Panc1 (cell line): ENCODE data around the gene NCKAP5L. TPM values are rescaled to one million over a fixed set of nuclear protein-coding genes. Genes with fewer than 3 reads are reported as not detected.

Source experiments
- ATAC-seq: fragments of 200-7000 bp; cut with Tn5 transposase; 2 replicates; pipeline ENCODE4 v1.9.1; 2020; ENCODE audit warnings: mild to moderate bottlenecking, moderate library complexity
- BruUV-seq: library from RNA; stranded (reverse); fragments of 400-500 nt; replicated peaks from 2 replicates; lab custom pipeline; 2021; lab: Mats Ljungman, UMichigan
- CTCF ChIA-PET: fragments of 300-600 bp; sonication (Branson Sonifier 250); formaldehyde crosslinking; loops from one replicate; lab custom pipeline; 2022; ENCODE audit warnings: antibody characterized with exemption; lab: Charles Lee
- POLR2A ChIA-PET: fragments of 300-600 bp; sonication (Branson Sonifier 250); formaldehyde crosslinking; loops from one replicate; lab custom pipeline; 2022; ENCODE audit warnings: antibody characterized with exemption; lab: Charles Lee
- DNase-seq: peaks from one replicate; pipeline ENCODE4 v3.0.0-alpha.2; 2010; ENCODE audit warnings: low read depth, low spot score
- H3K27ac ChIP-seq: 2 replicates; pipeline ENCODE4 v1.5.1; 2011; ENCODE audit warnings: mild to moderate bottlenecking, low read length, inconsistent platforms
- H3K27me3 ChIP-seq: fragments of 200-500 bp; sonication (Bioruptor generic); 2 replicates; pipeline ENCODE4 v1.6.0; 2014; ENCODE audit warnings: low read length, inconsistent platforms; ENCODE audit not compliant: control insufficient read depth, insufficient read depth
- H3K36me3 ChIP-seq: fragments of 200-500 bp; sonication (Bioruptor generic); 2 replicates; pipeline ENCODE4 v1.5.1; 2014; ENCODE audit warnings: inconsistent platforms, mild to moderate bottlenecking, low read length, moderate library complexity; ENCODE audit not compliant: control insufficient read depth, insufficient read depth
- H3K4me1 ChIP-seq: 2 replicates; pipeline ENCODE4 v1.5.1; 2011; ENCODE audit warnings: inconsistent platforms, mild to moderate bottlenecking, low read length, moderate library complexity; ENCODE audit not compliant: control insufficient read depth, insufficient read depth
- H3K4me3 ChIP-seq, 2 experiments: 2 replicates each; pipeline ENCODE4 v1.5.1; 2011 to 2012; ENCODE audit warnings: low read depth in 2 of 2, low read length in 2 of 2, mild to moderate bottlenecking in 2 of 2, inconsistent platforms in 1 of 2, moderate library complexity in 1 of 2
- H3K9me3 ChIP-seq: fragments of 200-500 bp; sonication (Bioruptor generic); 2 replicates; pipeline ENCODE4 v1.5.1; 2014; ENCODE audit warnings: low read depth, mild to moderate bottlenecking, inconsistent platforms, low read length, moderate library complexity; ENCODE audit not compliant: control insufficient read depth, insufficient read depth
- CTCF ChIP-seq: fragments of 450-650 bp; IDR thresholded peaks from 2 replicates; pipeline ENCODE4 v1.5.1; 2017; ENCODE audit warnings: mild to moderate bottlenecking
- POLR2AphosphoS5 ChIP-seq: IDR thresholded peaks from 2 replicates; pipeline ENCODE4 v1.6.1; 2012; ENCODE audit warnings: mild to moderate bottlenecking, low read depth, low read length, moderate library complexity
- SIN3A ChIP-seq: IDR thresholded peaks from 2 replicates; pipeline ENCODE4 v1.6.1; 2012; ENCODE audit warnings: low read depth, mild to moderate bottlenecking, low read length, moderate library complexity, borderline replicate concordance; ENCODE audit not compliant: insufficient read depth
- TCF7L2 ChIP-seq: IDR thresholded peaks from 2 replicates; pipeline ENCODE4 v1.6.1; 2011; ENCODE audit warnings: mild to moderate bottlenecking, low read depth, low read length, inconsistent platforms
- in situ Hi-C: cut with HindIII; loops from 2 replicates; pipeline ENCODE4 v1.10.0; 2016; ENCODE audit warnings: low sequenced_read_pairs, low pct_unique_long_range_greater_than_20kb
- intact Hi-C: fragments of 100-400 bp; cut with micrococcal nuclease; formaldehyde crosslinking; loops from one replicate; pipeline ENCODE4 v1.10.0; 2022; ENCODE audit not compliant: unreplicated experiment
- total RNA-seq: library from RNA; stranded (reverse); gene quantifications from one replicate; pipeline ENCODE4 v1.2.1, GENCODE V29; 2021; ENCODE audit not compliant: unreplicated experiment
- TF ChIP-seq, protein P1 (sequence below), 2 experiments: IDR thresholded peaks; 2 replicates each; pipeline ENCODE4 v1.6.1; 2011 to 2012; ENCODE audit warnings: low read depth in 2 of 2, control low read depth in 1 of 2, low read length in 1 of 2, mild to moderate bottlenecking in 1 of 2, moderate library complexity in 1 of 2; ENCODE audit not compliant: insufficient read depth in 1 of 2

The NCKAP5L gene
- total RNA-seq, 1 experiment from 2014 or later, result 17.3 TPM

GRCh38 chr12:49843876-49844437 lies 15.7 kb upstream of the NCKAP5L start:
- no peak for TF ChIP-seq CTCF
- no peak for TF ChIP-seq POLR2AphosphoS5
- TF ChIP-seq SIN3A, result no peak
- no peak for TF ChIP-seq TCF7L2
- TF ChIP-seq, protein P1, sequence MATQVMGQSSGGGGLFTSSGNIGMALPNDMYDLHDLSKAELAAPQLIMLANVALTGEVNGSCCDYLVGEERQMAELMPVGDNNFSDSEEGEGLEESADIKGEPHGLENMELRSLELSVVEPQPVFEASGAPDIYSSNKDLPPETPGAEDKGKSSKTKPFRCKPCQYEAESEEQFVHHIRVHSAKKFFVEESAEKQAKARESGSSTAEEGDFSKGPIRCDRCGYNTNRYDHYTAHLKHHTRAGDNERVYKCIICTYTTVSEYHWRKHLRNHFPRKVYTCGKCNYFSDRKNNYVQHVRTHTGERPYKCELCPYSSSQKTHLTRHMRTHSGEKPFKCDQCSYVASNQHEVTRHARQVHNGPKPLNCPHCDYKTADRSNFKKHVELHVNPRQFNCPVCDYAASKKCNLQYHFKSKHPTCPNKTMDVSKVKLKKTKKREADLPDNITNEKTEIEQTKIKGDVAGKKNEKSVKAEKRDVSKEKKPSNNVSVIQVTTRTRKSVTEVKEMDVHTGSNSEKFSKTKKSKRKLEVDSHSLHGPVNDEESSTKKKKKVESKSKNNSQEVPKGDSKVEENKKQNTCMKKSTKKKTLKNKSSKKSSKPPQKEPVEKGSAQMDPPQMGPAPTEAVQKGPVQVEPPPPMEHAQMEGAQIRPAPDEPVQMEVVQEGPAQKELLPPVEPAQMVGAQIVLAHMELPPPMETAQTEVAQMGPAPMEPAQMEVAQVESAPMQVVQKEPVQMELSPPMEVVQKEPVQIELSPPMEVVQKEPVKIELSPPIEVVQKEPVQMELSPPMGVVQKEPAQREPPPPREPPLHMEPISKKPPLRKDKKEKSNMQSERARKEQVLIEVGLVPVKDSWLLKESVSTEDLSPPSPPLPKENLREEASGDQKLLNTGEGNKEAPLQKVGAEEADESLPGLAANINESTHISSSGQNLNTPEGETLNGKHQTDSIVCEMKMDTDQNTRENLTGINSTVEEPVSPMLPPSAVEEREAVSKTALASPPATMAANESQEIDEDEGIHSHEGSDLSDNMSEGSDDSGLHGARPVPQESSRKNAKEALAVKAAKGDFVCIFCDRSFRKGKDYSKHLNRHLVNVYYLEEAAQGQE (IDR thresholded peaks at IDR 0.05; ENCODE audit: insufficient read depth in 1 of 2, low read depth in 2 of 2, low read length in 1 of 2), result no peak
- Histone ChIP-seq H3K27me3 (peaks cover 7% of the 10 kb centered on the region), H3K27ac (peak overlapping the region; percentile 86), H3K36me3 (no peaks in the 10 kb centered on the region), H3K4me3 (no peak overlapping the region), H3K9me3 (no peaks in the 10 kb centered on the region), H3K4me1 (peaks cover 16% of the 10 kb centered on the region)
- intact Hi-C loops (no loop called here), in situ Hi-C loops (no loop called here)
- no TSS peak for BruUV-seq
- CTCF ChIA-PET, result interaction anchor here (0.6 kb wide), 1 partner anchor 117 kb away, joined by 3 read pairs; no protein-coding TSS in a partner anchor
- no peak for DNase-seq
- ATAC-seq, result no peak
- POLR2A ChIA-PET, result no interaction called here

GRCh38 chr12:49843411-49843810 lies 15.2 kb upstream of the NCKAP5L start:
- no peaks in the 10 kb centered on the region for H3K36me3 ChIP-seq
- in situ Hi-C loops, result no loop called here
- H3K4me3 ChIP-seq, result peak overlapping the region; percentile 65 to 98
- no peak for ATAC-seq
- no peak for TF ChIP-seq SIN3A
- TF ChIP-seq, protein P1 (IDR thresholded peaks at IDR 0.05; ENCODE audit: insufficient read depth in 1 of 2, low read depth in 2 of 2, low read length in 1 of 2), result no peak
- no peak for TF ChIP-seq CTCF
- TF ChIP-seq POLR2AphosphoS5, result no peak
- no peak for TF ChIP-seq TCF7L2
- intact Hi-C loops, result no loop called here
- peaks cover 16% of the 10 kb centered on the region for H3K4me1 ChIP-seq
- CTCF ChIA-PET, result no interaction called here
- H3K27ac ChIP-seq, result peak overlapping the region; percentile 86
- POLR2A ChIA-PET, result interaction anchor here (0.6 to 0.7 kb wide), 2 partner anchors 24 to 150 kb away, joined by 3 to 6 read pairs; no protein-coding TSS in a partner anchor
- peaks cover 2% of the 10 kb centered on the region for H3K27me3 ChIP-seq
- no peak for DNase-seq
- no peaks in the 10 kb centered on the region for H3K9me3 ChIP-seq
- BruUV-seq, result TSS peak; percentile 74
